Mesenteric fat pad (tissue), 1 donor: ENCODE measurements around the gene FAAP24. TPM values are rescaled to one million over a fixed set of nuclear protein-coding genes. Genes with fewer than 3 reads are reported as not detected.
A peak's percentile ranks its signal among the peaks of the same experiment; 100 is the strongest.
"Not testable (repeated sequence)": the region's sequence is repeated elsewhere in the genome, so short reads cannot be mapped to it uniquely, and the experiment has no call there.

Experiments
- DNase-seq: peaks from one replicate; pipeline ENCODE4 v3.0.0-alpha.2; 2020; ENCODE audit warnings: low spot score
- long read RNA-seq: library from polyadenylated mRNA; unstranded; transcript quantifications from one replicate; pipeline ENCODE4 v2.0.0, GENCODE V29; 2020
- total RNA-seq: library from RNA; stranded (reverse); fragmentation: NEBNext Ultra II Directional; extraction: Animal tissue kit (Norgen Biotek cat#: 25700); gene quantifications from one replicate; pipeline ENCODE4 v1.2.1, GENCODE V29; 2021
- donor health status: DM: yes; HTN: yes; CAD: no.

FAAP24 gene, protein sequence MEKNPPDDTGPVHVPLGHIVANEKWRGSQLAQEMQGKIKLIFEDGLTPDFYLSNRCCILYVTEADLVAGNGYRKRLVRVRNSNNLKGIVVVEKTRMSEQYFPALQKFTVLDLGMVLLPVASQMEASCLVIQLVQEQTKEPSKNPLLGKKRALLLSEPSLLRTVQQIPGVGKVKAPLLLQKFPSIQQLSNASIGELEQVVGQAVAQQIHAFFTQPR
- 0.84 TPM for total RNA-seq
- long read RNA-seq, partial matches to known transcripts: 0 of 2 reads
- long read RNA-seq, other reads (novel, unspliced or antisense): 0 of 2 reads

DNA sequence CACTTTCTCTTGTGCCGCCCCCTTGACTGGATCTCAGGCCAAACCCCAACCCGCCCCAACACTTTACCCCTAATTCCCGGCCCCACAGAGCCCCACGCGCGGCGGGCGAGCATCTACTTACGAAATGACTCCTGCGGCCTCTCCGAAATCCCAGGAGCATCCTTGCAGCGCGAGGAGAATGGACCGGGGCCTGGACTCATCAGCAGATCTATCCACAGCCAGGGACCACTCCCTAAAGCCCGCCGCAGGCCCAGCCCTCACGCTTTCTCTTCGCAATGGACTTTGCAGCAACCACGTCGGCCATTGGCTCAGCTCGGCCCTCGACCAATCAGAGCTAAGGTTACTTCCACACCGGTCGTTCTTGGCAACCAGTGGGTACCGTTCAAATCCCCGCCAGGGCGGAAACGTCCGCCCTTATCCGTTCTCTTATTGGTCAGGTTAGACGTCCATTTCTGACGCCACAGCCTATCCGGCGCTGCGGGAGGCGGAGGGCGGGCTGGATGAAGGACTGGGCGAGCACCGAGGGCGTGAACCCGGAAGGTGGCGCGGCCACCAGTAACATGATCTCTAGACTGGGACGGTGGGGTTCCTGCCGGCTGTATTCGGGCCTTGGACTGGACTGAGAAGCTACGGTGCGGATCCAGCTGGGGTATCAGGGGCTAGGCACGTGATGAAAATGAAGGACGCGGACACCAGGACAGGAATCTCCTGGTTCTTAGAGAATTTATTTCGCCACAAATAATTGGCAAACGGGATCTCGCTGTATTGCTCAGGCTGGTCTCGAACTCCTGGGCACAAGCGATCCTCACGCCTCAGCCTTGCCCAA is at the start of gene FAAP24, which contains the start of gene CEP89:
Gene FAAP24, plus strand, starts transcription at position 528 of the 826 bp plus-strand sequence. CDS start 955 bp downstream, outside the sequence.
Gene CEP89, minus strand, starts transcription at position 244 of the 826 bp plus-strand sequence. Its CDS starts 84 bp downstream, at position 160.
- DNase-seq: peak; percentile 99

DNA sequence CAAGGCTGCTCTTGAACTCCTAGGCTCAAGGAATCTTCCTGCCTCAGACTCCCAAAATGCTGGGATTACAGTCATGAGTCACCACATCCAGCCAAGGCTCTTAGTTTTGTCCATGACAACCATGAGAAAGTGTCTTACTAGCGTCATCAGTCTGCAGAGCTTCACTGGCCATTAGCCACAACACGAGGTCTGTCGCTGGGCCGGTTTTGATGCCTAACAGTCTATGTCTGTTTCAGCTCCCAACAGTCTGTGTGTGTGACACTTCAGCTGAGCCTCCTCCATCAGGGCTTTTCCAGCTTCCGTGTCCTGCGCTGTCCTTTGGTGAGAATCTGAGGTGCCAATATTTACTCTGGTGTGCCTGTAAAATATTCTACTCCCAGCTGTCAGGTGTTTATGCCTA is 47.8 kb upstream of the FAAP24 start:
- no peak for DNase-seq

DNA sequence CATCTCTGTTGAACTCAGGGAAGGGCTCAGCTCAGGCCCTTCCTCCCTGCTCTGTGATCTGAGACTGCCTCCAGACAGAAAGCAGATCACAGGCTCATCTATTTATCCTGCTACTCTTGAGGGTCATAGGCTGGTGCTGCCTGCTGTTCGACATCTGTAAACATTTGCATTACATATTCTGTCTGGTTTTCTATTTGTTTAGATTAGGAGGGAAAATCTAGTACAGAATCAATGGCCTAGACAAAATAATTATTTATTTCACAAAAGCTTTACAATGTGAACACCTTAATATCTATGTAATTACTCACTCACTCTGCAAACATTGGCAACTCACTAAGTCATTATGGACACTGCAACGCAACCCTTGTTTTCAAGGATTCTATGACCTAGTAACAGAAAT is 43.2 kb upstream of the FAAP24 start:
- no peak for DNase-seq

DNA sequence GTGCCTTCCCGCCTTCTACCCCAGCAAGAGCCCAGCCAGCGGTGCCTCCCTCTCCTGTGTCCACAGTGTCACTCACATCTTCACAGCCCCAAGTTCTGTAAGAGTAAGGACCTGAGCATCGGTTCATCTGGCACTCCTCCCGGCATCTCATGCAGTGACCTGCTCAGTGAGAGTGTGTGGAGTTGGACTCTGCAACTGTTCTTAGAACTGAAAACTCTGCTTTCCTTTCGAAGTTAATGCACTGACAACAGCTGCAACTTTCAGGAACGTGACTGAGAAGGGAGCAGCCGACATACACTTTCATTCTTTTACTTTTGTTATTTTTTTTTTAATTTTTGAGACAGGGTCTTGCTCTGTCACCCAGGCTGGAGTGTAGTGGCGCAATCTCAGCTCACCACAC is 41.5 kb upstream of the FAAP24 start:
- DNase-seq: no peak

DNA sequence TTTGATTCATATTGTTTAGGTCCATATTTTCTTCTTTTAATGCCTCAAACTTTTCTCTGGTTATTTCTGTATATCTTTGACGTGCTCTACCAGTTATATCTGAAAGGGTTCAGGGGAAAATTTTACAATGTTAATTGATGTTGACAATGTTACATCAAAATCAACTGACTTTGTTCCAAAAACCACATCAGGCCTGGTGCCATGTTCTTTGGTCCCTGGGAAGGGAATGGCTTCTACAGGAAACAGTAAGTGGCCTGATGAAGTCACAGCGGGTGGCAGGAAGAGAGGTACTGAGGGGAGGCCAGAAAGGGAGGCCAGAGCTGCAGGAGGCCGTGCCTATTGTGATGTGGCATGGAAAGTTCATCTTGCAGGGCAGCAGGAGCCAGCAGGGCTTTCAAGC is 38.5 kb upstream of the FAAP24 start:
- DNase-seq: no peak

DNA sequence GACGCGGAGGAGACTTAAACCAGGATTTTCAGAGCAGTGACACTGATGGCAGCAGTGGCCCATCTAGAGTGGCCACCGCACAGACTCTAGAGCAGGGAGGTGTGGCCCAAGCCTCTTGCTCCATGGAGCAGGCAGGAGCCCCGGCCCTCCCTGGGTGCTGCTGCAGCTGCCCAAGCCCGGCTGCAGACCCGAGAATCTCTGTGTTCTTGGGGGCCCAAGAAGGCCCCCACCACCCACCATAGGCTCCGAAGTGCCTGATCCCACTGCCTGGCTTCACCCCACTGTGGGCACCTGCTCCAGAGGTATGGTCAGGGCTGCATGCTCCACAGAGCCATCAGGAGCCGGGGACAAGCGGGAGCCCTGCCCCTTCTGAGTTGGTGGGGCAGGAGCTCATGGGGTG is 36.4 kb upstream of the FAAP24 start:
- no peak for DNase-seq

DNA sequence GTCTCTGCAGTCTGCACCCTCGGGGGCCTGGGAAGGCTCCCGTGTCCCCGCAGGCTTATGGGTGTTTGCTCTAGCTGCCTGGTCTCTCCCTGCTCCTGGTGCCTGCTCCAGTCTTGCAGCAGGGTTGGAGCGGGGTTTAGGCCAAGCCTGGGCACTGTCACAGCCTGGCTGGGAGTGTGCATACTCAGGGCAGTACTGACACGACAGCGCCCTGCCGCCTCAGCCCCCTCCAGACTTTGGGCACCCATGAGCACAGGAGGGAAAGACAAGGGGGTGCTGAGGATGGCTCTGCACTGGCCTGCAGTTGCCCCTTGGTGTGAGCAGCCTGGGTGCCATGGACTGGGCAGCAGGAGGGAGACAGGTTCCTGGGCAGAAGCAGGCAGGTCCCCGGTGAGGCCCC is 36.0 kb upstream of the FAAP24 start:
- DNase-seq: no peak

DNA sequence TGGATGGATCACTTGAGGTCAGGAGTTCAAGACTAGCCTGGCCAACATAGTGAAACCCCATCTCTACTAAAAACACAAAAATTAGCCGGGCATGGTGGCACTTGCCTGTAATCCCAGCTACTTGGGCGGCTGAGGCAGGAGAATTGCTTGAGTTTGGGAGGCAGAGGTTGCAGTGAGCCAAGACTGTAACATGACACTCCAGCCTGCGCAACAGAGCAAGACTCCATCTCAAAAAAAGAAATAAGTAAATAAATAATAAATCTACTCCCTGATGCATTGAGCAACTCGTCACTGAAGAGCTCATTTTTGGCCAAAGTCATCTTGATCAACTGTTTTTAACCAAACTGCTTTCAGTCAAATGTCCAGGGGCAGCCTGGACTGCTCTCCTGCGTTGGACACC is 30.8 kb upstream of the FAAP24 start:
- not testable (repeated sequence) for DNase-seq

DNA sequence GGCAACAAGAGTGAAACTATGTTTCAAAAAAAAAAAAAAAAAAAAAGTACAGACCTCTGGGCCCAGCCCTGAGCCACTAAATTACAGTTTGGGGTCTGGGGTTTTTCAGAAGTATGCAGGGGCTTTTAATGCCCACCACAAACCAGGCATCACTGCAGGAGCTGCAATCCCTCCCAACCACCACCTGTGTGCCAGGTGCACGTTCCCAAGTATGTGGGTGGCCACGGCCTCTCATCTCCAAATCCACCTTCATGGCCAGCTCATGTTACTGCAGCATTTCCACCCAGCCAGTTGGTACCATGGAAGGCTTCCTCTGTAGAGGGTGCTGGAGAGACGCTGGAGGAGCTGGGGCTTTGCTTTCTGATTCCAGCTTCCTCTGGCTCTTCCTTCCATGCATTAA is 26.8 kb upstream of the FAAP24 start:
- no peak for DNase-seq

DNA sequence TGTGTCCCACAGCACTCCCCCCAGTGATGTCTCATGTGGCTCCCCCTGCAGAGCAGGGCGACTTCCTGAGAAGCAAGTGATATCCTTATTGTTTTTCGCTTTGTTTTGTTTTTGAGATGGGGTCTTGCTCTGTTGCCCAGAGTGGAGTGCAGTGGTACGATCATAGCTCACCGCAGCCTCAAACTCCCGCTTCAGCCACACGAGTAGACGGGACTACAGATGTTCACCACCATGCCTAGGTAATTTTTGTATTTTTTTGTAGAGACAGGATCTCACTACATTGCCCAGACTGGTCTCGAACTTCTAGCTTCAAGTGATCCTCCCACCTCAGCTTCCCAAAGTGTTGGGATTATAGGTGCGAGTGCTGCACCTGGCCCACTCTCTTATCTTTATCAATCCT is 5.3 kb upstream of the FAAP24 start:
- DNase-seq: no peak

DNA sequence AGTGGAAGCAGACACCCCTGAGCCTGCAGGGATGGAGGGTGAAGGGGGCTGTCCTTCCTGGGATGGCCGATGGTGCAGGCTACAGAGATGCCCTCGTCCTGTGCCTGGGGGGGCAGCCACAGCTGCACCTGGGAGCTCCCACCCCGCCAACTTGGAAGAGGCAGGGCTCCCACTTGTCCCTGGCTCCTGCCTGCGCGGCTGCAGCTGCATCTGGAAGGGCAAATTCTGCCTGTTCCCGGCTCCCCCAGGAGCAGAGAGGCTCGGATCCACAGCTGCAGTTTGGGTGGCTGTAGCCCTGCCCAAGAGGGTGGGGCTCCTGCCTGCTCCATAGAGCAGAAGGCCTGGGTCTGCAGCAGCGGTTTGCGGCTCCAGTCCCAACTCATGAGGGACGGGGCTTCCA is 2.5 kb upstream of the FAAP24 start:
- DNase-seq: no peak

DNA sequence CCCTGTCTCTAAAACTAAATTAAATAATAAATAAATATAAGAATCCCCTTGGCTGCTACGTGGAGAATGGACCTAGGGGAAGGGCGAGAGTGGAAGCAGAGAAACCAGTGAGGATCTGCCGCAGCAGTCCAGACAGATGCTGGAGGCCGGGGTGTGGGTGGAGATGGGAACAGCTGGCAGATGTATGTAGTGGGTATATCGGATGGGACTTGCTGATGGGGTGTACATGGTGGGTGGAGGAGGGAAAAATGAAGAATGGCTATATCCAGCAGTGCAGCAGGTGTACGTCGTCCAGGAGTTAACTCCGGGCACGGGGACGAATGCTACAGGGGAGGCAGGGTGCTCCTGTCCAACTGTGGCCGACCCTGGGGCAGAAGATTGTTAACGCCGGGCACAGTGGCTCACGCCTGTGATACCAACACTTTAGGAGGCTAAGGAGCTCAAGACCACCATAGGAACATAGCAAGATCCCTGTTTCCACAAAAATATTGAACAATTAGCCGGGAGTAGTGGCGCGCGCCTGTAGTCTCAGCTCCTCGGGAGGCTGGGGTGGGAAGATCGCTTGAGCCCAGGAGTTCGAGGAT is 938 bp upstream of the FAAP24 start:
- DNase-seq: no peak

DNA sequence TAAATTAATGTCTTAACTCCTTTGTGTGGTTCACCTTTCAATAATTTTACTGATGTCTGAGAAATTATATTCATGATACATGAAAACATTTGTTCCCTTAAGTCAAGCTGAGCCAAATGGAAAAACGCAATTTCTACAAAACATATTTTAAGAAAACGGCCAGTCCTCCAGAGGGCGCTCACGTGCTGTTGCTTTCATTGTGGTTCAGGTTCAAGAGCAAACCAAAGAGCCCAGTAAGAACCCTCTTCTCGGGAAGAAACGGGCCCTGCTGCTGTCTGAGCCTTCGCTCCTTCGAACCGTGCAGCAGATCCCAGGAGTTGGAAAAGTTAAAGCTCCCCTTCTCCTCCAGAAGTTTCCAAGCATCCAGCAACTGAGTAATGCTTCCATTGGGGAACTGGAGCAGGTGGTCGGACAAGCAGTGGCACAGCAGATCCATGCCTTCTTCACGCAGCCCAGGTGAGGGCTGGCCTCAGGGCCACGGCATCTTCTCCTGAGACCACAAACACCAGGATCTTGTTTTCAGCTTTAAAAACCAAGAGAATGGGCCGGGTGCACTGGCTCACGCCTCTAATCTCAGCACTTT is 4.3 kb downstream of the FAAP24 start:
- DNase-seq: no peak

DNA sequence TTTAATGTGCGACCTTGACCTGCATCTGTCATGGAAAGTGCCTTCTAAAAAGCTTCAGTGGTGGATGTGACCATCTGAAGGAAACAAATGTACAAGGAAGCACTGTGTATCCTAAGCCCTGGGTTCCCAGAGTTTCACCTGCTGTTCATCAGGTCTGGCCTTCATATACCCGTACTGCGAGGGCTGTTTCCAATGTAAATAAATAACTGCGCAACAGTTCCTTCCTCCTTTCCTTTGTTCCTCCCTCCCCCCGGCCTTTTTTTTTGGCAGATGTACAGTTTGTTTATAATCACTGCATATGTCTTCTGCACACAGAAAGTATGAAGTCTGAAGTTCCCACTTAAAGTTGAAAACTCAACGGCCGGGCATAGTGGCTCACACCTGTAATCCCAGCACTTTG is 5.2 kb downstream of the FAAP24 start:
- DNase-seq: no peak

DNA sequence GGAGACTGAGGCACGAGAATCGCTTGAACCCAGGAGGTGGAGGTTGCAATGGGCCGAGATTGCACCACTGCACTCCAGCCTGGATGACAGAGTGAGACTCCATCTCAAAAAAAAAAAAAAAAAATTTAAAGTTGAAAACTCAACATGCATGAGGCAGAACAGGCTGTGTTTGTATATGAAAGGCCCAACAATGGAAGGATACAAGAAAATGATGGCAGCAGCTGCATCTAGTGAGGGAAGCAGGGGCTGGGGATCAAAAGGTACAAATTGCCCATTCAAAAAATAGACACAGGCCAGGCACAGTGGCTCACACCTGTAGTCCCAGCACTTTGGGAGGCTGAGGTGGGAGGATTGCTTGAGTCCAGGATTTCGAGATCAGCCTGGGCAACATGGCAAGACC is 5.8 kb downstream of the FAAP24 start:
- DNase-seq: not testable (repeated sequence)

DNA sequence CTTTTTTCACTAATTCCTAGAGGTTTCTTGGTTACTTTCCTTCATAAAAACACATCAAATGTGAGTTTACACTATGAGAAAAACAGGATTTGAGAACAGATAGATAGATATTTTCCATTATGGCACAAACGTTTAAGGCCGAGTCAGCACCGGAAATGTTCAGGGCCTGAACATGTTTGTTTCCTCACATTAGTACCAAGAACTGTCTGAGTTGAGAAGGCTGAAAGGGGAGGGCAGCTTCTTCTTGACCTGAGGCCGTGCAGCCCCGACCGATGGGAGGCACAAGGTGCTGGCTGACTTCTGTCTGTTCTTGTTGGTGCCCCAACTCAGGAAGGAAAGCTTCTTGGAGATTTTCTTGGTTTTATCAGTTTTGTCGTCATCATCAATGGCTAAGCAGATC is 7.8 kb downstream of the FAAP24 start:
- not testable (repeated sequence) for DNase-seq

DNA sequence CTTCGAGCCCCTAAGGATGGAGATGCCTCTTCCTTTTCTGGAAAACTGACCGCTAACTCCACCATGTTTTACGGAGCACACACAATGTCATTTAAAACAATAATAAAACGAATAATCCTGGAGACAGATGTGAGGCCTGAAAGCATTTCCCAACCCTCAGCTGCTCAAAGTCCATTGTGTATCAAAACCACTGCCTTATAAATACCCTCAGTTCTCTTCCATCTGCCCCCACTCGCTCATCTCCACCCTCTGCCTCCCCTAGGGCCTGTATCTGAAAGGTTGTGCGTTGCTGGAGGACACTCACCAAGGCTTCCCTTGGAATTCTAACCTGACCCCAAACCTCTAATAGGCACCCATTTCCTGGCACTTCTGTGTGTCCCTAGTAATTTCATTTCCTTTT is 10.4 kb downstream of the FAAP24 start:
- not testable (repeated sequence) for DNase-seq

DNA sequence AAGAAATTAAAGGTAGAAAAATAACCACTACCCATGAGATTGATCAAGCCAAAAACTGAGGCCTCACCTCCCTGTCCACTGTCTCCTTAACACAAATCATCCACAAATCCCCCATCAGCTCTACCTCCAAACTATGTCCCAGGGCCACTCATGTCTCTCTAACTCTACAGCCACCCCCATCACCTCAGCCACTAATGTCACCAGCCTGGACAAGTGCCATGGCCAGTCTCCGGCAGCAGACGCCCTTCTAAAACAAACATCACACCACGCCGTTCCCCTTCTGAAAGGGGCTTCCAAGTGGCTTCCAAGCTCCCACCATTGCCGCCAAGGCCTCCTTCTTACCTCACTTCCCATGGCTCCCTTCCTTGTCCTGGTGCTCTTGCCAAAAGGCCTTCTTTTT is 16.2 kb downstream of the FAAP24 start:
- DNase-seq: not testable (repeated sequence)

DNA sequence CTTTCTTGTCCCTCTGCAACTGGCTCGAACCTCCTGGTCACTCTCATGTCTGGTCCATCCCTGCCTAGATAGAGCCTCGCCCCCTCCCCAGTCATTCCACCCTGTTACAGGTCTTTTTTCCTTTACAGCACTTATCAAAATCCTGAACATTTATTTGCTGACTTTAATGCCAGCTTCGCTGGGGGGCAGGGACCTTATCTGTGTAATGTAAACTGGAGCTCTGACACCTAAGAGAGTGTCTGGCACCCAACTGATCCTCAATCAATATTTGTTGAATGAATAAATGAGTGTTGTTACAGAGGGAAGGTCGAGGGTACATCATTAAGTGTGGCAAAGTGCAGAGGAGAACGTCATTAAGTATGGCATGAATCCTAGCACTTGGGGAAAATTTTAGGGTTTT is 16.7 kb downstream of the FAAP24 start:
- DNase-seq: no peak

DNA sequence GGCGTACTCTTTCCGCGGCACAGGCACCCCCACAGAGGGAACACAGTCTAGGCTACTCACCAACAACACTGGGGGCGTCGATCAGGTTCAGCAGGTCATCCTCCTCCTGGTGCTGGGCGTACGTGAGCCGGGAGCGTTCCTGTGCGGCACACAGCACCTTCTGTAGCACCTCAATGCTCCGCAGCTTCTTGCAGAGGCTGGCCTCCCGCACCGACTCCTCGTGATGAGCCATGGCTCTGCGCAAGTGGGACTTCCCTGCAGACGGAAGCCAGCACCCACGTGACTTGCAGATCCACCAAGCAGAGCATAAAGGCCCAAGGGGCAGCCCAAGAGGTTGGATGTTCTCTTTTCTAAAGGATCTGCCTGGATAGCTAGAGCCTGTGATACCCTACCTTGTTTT is 23.9 kb downstream of the FAAP24 start:
- DNase-seq: not testable (repeated sequence)

DNA sequence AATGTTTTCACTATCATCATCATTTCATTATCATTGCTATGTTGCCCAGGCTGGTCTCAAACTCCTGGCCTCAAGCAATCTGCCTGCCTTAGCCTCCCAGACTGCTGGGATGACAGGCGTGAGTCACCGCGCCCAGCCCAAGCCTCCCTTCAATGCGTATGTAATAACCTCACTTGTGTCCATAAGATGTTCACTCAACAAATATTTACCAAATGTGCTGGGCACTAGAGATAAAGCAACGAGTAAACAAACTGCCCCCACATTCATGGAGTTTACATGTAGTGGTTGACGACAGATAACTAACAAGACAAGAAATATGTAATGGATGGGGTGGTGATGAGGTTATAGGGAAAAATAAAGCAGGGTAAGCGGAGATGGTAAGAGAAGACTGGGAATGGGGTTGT is 25.0 kb downstream of the FAAP24 start:
- DNase-seq: not testable (repeated sequence)
